NB4 (cell line): ENCODE data around the gene STOML3.

Experiments used
- MYC ChIP-seq: IDR thresholded peaks from 2 replicates; pipeline ENCODE4 v1.6.1; 2011; ENCODE audit warnings: low read depth, low read length
- POLR2A ChIP-seq: IDR thresholded peaks from 2 replicates; pipeline ENCODE4 v1.6.1; 2011; ENCODE audit warnings: mild to moderate bottlenecking; ENCODE audit not compliant: insufficient read length; ENCODE audit errors: extremely low read depth
- TF ChIP-seq, protein P1 (sequence below): IDR thresholded peaks from one replicate; pipeline ENCODE4 v1.5.1; 2012; ENCODE audit warnings: low read depth, low read length
- TF ChIP-seq, protein P2 (sequence below): IDR thresholded peaks from 2 replicates; pipeline ENCODE4 v1.6.1; 2011; ENCODE audit warnings: low read depth, low read length

DNA sequence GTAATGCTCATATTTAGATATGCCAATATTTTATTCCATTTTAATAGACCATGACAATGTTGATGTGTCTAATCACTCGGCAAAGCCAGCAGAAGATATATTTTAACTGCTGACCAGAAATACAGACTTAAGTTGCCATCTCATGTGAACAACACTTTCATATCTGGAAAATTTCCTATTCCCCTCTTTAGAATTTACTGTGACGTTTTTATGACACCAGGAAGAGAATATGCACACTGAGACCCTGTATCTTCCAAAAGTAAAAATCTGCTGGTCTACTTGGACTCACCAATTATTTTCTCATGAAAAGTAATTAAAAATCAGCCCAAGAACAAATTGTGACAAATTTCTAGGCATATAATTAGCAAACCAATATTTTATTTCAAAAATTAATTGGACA is 45.2 kb upstream of the STOML3 start:
- TF ChIP-seq, protein P1, sequence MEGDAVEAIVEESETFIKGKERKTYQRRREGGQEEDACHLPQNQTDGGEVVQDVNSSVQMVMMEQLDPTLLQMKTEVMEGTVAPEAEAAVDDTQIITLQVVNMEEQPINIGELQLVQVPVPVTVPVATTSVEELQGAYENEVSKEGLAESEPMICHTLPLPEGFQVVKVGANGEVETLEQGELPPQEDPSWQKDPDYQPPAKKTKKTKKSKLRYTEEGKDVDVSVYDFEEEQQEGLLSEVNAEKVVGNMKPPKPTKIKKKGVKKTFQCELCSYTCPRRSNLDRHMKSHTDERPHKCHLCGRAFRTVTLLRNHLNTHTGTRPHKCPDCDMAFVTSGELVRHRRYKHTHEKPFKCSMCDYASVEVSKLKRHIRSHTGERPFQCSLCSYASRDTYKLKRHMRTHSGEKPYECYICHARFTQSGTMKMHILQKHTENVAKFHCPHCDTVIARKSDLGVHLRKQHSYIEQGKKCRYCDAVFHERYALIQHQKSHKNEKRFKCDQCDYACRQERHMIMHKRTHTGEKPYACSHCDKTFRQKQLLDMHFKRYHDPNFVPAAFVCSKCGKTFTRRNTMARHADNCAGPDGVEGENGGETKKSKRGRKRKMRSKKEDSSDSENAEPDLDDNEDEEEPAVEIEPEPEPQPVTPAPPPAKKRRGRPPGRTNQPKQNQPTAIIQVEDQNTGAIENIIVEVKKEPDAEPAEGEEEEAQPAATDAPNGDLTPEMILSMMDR = no peak
- no peak for TF ChIP-seq MYC
- no peak for TF ChIP-seq POLR2A
- TF ChIP-seq, protein P2, sequence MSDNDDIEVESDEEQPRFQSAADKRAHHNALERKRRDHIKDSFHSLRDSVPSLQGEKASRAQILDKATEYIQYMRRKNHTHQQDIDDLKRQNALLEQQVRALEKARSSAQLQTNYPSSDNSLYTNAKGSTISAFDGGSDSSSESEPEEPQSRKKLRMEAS = no peak
